H9 (cell line): ENCODE measurements around the gene ACTL6B. TPM values are rescaled to one million over a fixed set of nuclear protein-coding genes. Genes with fewer than 3 reads are reported as not detected.

Source experiments
- DNase-seq: peaks from one replicate; pipeline ENCODE4 v3.0.0-alpha.2; 2017
- H2AFZ ChIP-seq: one replicate; pipeline ENCODE4 v1.6.1; 2013; ENCODE audit warnings: mild to moderate bottlenecking, low read length, control low read depth, moderate library complexity
- H2AK5ac ChIP-seq: 2 replicates; pipeline ENCODE4 v1.6.1; 2013; ENCODE audit warnings: low read length, control low read depth, mixed read lengths; ENCODE audit not compliant: insufficient read length
- H2BK120ac ChIP-seq: one replicate; pipeline ENCODE4 v1.6.1; 2013; ENCODE audit warnings: low read depth, mild to moderate bottlenecking, low read length, control low read depth, inconsistent platforms; ENCODE audit not compliant: poor library complexity, severe bottlenecking
- H2BK12ac ChIP-seq: 2 replicates; pipeline ENCODE4 v1.6.1; 2013; ENCODE audit warnings: low read length, control low read depth, mixed read lengths, low read depth; ENCODE audit not compliant: insufficient read length
- H2BK15ac ChIP-seq: 2 replicates; pipeline ENCODE4 v1.6.1; 2013; ENCODE audit warnings: low read depth, low read length, control low read depth
- H2BK20ac ChIP-seq: one replicate; pipeline ENCODE4 v1.6.1; 2013; ENCODE audit warnings: low read depth, mild to moderate bottlenecking, low read length, control low read depth, inconsistent platforms; ENCODE audit not compliant: poor library complexity, severe bottlenecking
- H2BK5ac ChIP-seq: 2 replicates; pipeline ENCODE4 v1.6.1; 2013; ENCODE audit warnings: low read length, control low read depth, mixed read lengths; ENCODE audit not compliant: insufficient read length
- H3K14ac ChIP-seq: 2 replicates; pipeline ENCODE4 v1.6.1; 2013; ENCODE audit warnings: low read length, control low read depth; ENCODE audit not compliant: insufficient read depth
- H3K18ac ChIP-seq: 2 replicates; pipeline ENCODE4 v1.6.1; 2013; ENCODE audit warnings: low read depth, mild to moderate bottlenecking, mixed read lengths, low read length, control low read depth; ENCODE audit not compliant: insufficient read length
- H3K23ac ChIP-seq: 2 replicates; pipeline ENCODE4 v1.6.1; 2013; ENCODE audit warnings: low read length, control low read depth, mixed read lengths, low read depth; ENCODE audit not compliant: insufficient read length
- H3K23me2 ChIP-seq: 2 replicates; pipeline ENCODE4 v1.6.1; 2013; ENCODE audit warnings: low read depth, mild to moderate bottlenecking, mixed read lengths, low read length, control low read depth; ENCODE audit not compliant: insufficient read length, poor library complexity, severe bottlenecking
- H3K27ac ChIP-seq: 2 replicates; pipeline ENCODE4 v1.5.1; 2013; ENCODE audit warnings: low read length, control low read depth, mixed read lengths, low read depth; ENCODE audit not compliant: insufficient read length
- H3K27me3 ChIP-seq: 2 replicates; pipeline ENCODE4 v1.6.1; 2013; ENCODE audit warnings: low read length, control low read depth, inconsistent platforms; ENCODE audit not compliant: insufficient read depth
- H3K4ac ChIP-seq: 2 replicates; pipeline ENCODE4 v1.6.1; 2013; ENCODE audit warnings: low read depth, mild to moderate bottlenecking, control low read depth, inconsistent platforms, low read length, moderate library complexity
- H3K4me1 ChIP-seq: 2 replicates; pipeline ENCODE4 v1.6.1; 2013; ENCODE audit warnings: low read length, control low read depth, inconsistent platforms; ENCODE audit not compliant: insufficient read depth
- H3K4me2 ChIP-seq: 2 replicates; pipeline ENCODE4 v1.6.1; 2013; ENCODE audit warnings: low read length, control low read depth, mixed read lengths; ENCODE audit not compliant: insufficient read length, insufficient read depth
- H3K56ac ChIP-seq: 2 replicates; pipeline ENCODE4 v1.6.1; 2013; ENCODE audit warnings: low read depth, mild to moderate bottlenecking, mixed read lengths, low read length, control low read depth; ENCODE audit not compliant: insufficient read length
- H3K79me1 ChIP-seq: 2 replicates; pipeline ENCODE4 v1.6.1; 2013; ENCODE audit warnings: low read depth, mild to moderate bottlenecking, moderate library complexity, low read length, control low read depth, inconsistent platforms; ENCODE audit not compliant: insufficient read depth, poor library complexity, severe bottlenecking
- H3K79me2 ChIP-seq: 2 replicates; pipeline ENCODE4 v1.6.1; 2013; ENCODE audit warnings: low read length, control low read depth, inconsistent platforms; ENCODE audit not compliant: insufficient read depth
- H3K9ac ChIP-seq: 2 replicates; pipeline ENCODE4 v1.6.1; 2013; ENCODE audit warnings: low read length, control low read depth, mixed read lengths; ENCODE audit not compliant: insufficient read length; ENCODE audit errors: extremely low read depth
- H3K9me3 ChIP-seq: one replicate; pipeline ENCODE4 v1.6.1; 2013; ENCODE audit warnings: low read depth, low read length, inconsistent platforms; ENCODE audit not compliant: control insufficient read depth
- H3T11ph ChIP-seq: one replicate; pipeline ENCODE4 v1.6.1; 2013; ENCODE audit warnings: mild to moderate bottlenecking, low read length, control low read depth, inconsistent platforms
- H4K20me1 ChIP-seq: one replicate; pipeline ENCODE4 v1.6.1; 2013; ENCODE audit not compliant: control insufficient read depth, insufficient read length, insufficient read depth
- H4K5ac ChIP-seq: 2 replicates; pipeline ENCODE4 v1.6.1; 2013; ENCODE audit warnings: low read depth, mild to moderate bottlenecking, mixed read lengths, low read length, control low read depth; ENCODE audit not compliant: insufficient read length
- H4K8ac ChIP-seq: replicated peaks from 2 replicates; pipeline ENCODE4 v1.6.1; 2013; ENCODE audit warnings: low read length, control low read depth, mixed read lengths, low read depth; ENCODE audit not compliant: insufficient read length
- H4K91ac ChIP-seq: 2 replicates; pipeline ENCODE4 v1.6.1; 2013; ENCODE audit warnings: low read depth, mild to moderate bottlenecking, moderate library complexity, mixed read lengths, low read length, control low read depth; ENCODE audit not compliant: insufficient read length
- H3K27ac Mint-ChIP-seq, 3 experiments: 2 replicates in 2 of 3; 3 replicates in 1 of 3; pipeline ENCODE4 v1.8.0; 2020 to 2021; ENCODE audit warnings: mixed read lengths in 3 of 3, mild to moderate bottlenecking in 1 of 3, moderate library complexity in 1 of 3
- H3K27me3 Mint-ChIP-seq: 2 replicates; pipeline ENCODE4 v1.8.0; 2021; ENCODE audit warnings: low read depth, mild to moderate bottlenecking, moderate library complexity, mixed read lengths
- H3K36me3 Mint-ChIP-seq, 3 experiments: 2 replicates in 2 of 3; 3 replicates in 1 of 3; pipeline ENCODE4 v1.8.0; 2020 to 2021; ENCODE audit warnings: low read depth in 3 of 3, mixed read lengths in 3 of 3; ENCODE audit not compliant: insufficient read depth in 1 of 3
- H3K4me1 Mint-ChIP-seq, 2 experiments: 2 replicates each; pipeline ENCODE4 v1.8.0; 2020; ENCODE audit warnings: mixed read lengths in 2 of 2
- H3K4me3 Mint-ChIP-seq, 2 experiments: 2 replicates in 1 of 2; 3 replicates in 1 of 2; pipeline ENCODE4 v1.8.0; 2020 to 2021; ENCODE audit warnings: mild to moderate bottlenecking in 2 of 2, mixed read lengths in 2 of 2, moderate library complexity in 1 of 2
- H3K9me3 Mint-ChIP-seq, 2 experiments: 2 replicates in 1 of 2; 3 replicates in 1 of 2; pipeline ENCODE4 v1.8.0; 2020; ENCODE audit warnings: mild to moderate bottlenecking in 2 of 2, mixed read lengths in 2 of 2, moderate library complexity in 1 of 2
- WGBS: extraction: QIAGEN DNeasy Blood & Tissue Kit; methylation state at CpG from one replicate; pipeline ENCODE4 v1.1.7; 2013; ENCODE audit warnings: missing lambda C conversion rate, low lambda C conversion rate, mixed read lengths; ENCODE audit not compliant: insufficient read length; ENCODE audit errors: extremely low coverage; 5-methylcytosine and 5-hydroxymethylcytosine counted together
- total RNA-seq: library from RNA; stranded (reverse); gene quantifications from 2 replicates; pipeline ENCODE4 v1.2.1, GENCODE V29; 2021
- TF ChIP-seq, protein P1 (sequence below): fragments of 200-600 bp; sonication (generic); conservative IDR thresholded peaks from 3 replicates; pipeline ENCODE4 v1.8.0; 2021; ENCODE audit warnings: antibody characterized with exemption, mild to moderate bottlenecking

Gene ACTL6B
- total RNA-seq, 1 experiment from 2014 or later, result 0.50 TPM

DNA sequence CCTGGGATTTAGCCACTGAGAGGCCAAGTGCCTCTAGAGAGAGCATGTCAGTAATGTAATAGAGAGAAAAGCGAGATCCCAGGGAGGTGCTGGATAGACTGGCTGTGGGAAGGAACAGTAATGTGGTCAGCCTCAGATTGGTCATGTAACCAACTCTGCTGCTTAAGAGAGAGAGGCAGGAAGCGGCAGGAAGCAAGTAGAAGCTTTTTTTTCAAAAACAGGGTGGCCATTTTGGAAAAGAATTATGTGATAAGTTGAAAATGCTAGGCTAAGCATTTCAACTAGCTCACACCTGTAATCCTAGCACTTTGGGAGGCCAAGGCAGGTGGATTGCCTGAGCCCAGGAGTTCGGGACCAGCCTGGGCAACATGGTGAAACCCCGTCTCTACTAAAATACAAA lies 57.8 kb downstream of the ACTL6B start:
- no peak overlapping the region for H3K56ac ChIP-seq
- no peak overlapping the region for H3K4ac ChIP-seq
- H2BK5ac ChIP-seq, result no peak overlapping the region
- Mint-ChIP-seq H3K4me3 (no peak overlapping the region), H3K9me3 (no peaks in the 10 kb centered on the region), H3K27ac (no peak overlapping the region), H3K36me3 (peaks cover 5 to 44% (median 9%) of the 10 kb centered on the region in 3 experiments; a peak in 5 of 7 replicates), H3K27me3 (peaks cover 10% of the 10 kb centered on the region), H3K4me1 (peaks cover 19 to 27% of the 10 kb centered on the region in 2 experiments)
- peaks cover 16% of the 10 kb centered on the region for H3K23me2 ChIP-seq
- H3K79me1 ChIP-seq, result no peaks in the 10 kb centered on the region
- no peak for DNase-seq
- no peak overlapping the region for H2AK5ac ChIP-seq
- peaks cover 4% of the 10 kb centered on the region; the same call in 1 of the 2 replicates for H3K4me1 ChIP-seq
- no peak overlapping the region for H3K27ac ChIP-seq
- H4K8ac ChIP-seq, result no peak overlapping the region
- H2BK12ac ChIP-seq, result no peak overlapping the region
- TF ChIP-seq, protein P1, sequence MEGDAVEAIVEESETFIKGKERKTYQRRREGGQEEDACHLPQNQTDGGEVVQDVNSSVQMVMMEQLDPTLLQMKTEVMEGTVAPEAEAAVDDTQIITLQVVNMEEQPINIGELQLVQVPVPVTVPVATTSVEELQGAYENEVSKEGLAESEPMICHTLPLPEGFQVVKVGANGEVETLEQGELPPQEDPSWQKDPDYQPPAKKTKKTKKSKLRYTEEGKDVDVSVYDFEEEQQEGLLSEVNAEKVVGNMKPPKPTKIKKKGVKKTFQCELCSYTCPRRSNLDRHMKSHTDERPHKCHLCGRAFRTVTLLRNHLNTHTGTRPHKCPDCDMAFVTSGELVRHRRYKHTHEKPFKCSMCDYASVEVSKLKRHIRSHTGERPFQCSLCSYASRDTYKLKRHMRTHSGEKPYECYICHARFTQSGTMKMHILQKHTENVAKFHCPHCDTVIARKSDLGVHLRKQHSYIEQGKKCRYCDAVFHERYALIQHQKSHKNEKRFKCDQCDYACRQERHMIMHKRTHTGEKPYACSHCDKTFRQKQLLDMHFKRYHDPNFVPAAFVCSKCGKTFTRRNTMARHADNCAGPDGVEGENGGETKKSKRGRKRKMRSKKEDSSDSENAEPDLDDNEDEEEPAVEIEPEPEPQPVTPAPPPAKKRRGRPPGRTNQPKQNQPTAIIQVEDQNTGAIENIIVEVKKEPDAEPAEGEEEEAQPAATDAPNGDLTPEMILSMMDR, result no peak
- H3K4me2 ChIP-seq, result no peak overlapping the region
- H3K18ac ChIP-seq, result no peak overlapping the region
- no peak overlapping the region for H2BK20ac ChIP-seq
- H3K27me3 ChIP-seq, result no peaks in the 10 kb centered on the region
- H3K79me2 ChIP-seq, result no peaks in the 10 kb centered on the region
- H2BK120ac ChIP-seq, result no peak overlapping the region
- no peaks in the 10 kb centered on the region for H4K20me1 ChIP-seq
- no peaks in the 10 kb centered on the region for H3K9me3 ChIP-seq
- H3K23ac ChIP-seq, result no peak overlapping the region
- H4K91ac ChIP-seq, result no peak overlapping the region
- H4K5ac ChIP-seq, result no peak overlapping the region
- no peak overlapping the region for H2AFZ ChIP-seq
- WGBS, result no CpG with 5 or more reads among the region's 4 CpGs
- H3K9ac ChIP-seq, result no peak overlapping the region
- no peak overlapping the region for H2BK15ac ChIP-seq
- H3K14ac ChIP-seq, result no peak overlapping the region
- H3T11ph ChIP-seq, result no peak overlapping the region
